ENCODE data around the gene TCHHL1. TPM values are rescaled to one million over a fixed set of nuclear protein-coding genes. Genes with fewer than 3 reads are reported as not detected.
"Not testable (repeated sequence)": the region's sequence is repeated elsewhere in the genome, so short reads cannot be mapped to it uniquely, and the experiment has no call there.

The TCHHL1 gene
- total RNA-seq, 2 experiments from 2014 or later: not detected

- H3K36me3 Mint-ChIP-seq (ENCODE audit: low read depth); H3K9me3 Mint-ChIP-seq; H3K4me3 Mint-ChIP-seq; intact Hi-C loops (cut with micrococcal nuclease); CTCF ChIA-PET; DNase-seq; H3K27ac Mint-ChIP-seq; H3K4me1 Mint-ChIP-seq (ENCODE audit: low read depth): not testable (repeated sequence)
- H3K27me3 Mint-ChIP-seq (ENCODE audit: low read depth): peaks cover 10% of the 10 kb centered on the region
Observed at GRCh38 chr1:152080494-152080893, 8.4 kb downstream of the TCHHL1 start.

- intact Hi-C loops (cut with micrococcal nuclease): no loop called here
- Mint-ChIP-seq H3K4me1 (ENCODE audit: low read depth) (no peaks in the 10 kb centered on the region), H3K9me3 (no peaks in the 10 kb centered on the region), H3K27ac (no peak overlapping the region), H3K4me3 (no peak overlapping the region), H3K36me3 (ENCODE audit: low read depth) (no peaks in the 10 kb centered on the region), H3K27me3 (ENCODE audit: low read depth) (peaks cover 10% of the 10 kb centered on the region)
- CTCF ChIA-PET: no interaction called here
- DNase-seq: no peak
Observed at GRCh38 chr1:152078831-152079441, 9.9 kb downstream of the TCHHL1 start.

- Mint-ChIP-seq H3K36me3 (ENCODE audit: low read depth) (no peaks in the 10 kb centered on the region), H3K4me3 (no peak overlapping the region), H3K27ac (no peak overlapping the region), H3K27me3 (ENCODE audit: low read depth) (peaks cover 15% of the 10 kb centered on the region), H3K4me1 (ENCODE audit: low read depth) (no peaks in the 10 kb centered on the region), H3K9me3 (no peaks in the 10 kb centered on the region)
- CTCF ChIA-PET: interaction anchor here (0.9 kb wide), 1 partner anchor 19 kb away, joined by 4 read pairs; no protein-coding TSS in a partner anchor
- intact Hi-C loops (cut with micrococcal nuclease): no loop called here
- no peak for DNase-seq
Observed at GRCh38 chr1:152072311-152072710, 16.6 kb downstream of the TCHHL1 start.

- CTCF ChIA-PET: no interaction called here
Observed at GRCh38 chr1:152071123-152071522, 17.7 kb downstream of the TCHHL1 start.

GRCh38 chr1:152067929-152068328 lies 20.9 kb downstream of the TCHHL1 start:
- H3K27me3 Mint-ChIP-seq (ENCODE audit: low read depth): peaks cover 17% of the 10 kb centered on the region
- no peaks in the 10 kb centered on the region for H3K36me3 Mint-ChIP-seq (ENCODE audit: low read depth)
- CTCF ChIA-PET: interaction anchor here (1.2 kb wide), 1 partner anchor 15 kb away, joined by 7 read pairs; no protein-coding TSS in a partner anchor
- DNase-seq: no peak
- intact Hi-C loops (cut with micrococcal nuclease): no loop called here
- H3K9me3 Mint-ChIP-seq: no peaks in the 10 kb centered on the region
- no peak overlapping the region for H3K4me3 Mint-ChIP-seq
- no peaks in the 10 kb centered on the region for H3K4me1 Mint-ChIP-seq (ENCODE audit: low read depth)
- no peak overlapping the region for H3K27ac Mint-ChIP-seq

More at GRCh38 chr1:152071123-152071522, 17.7 kb downstream of the TCHHL1 start:
- no peak for DNase-seq
- Mint-ChIP-seq H3K4me3 (no peak overlapping the region), H3K27me3 (ENCODE audit: low read depth) (peaks cover 13% of the 10 kb centered on the region), H3K4me1 (ENCODE audit: low read depth) (no peaks in the 10 kb centered on the region), H3K9me3 (no peaks in the 10 kb centered on the region), H3K36me3 (ENCODE audit: low read depth) (no peaks in the 10 kb centered on the region), H3K27ac (no peak overlapping the region)
- intact Hi-C loops (cut with micrococcal nuclease): no loop called here

GRCh38 chr1:152067150-152067549 lies 21.7 kb downstream of the TCHHL1 start:
- intact Hi-C loops (cut with micrococcal nuclease): no loop called here
- no peaks in the 10 kb centered on the region for H3K4me1 Mint-ChIP-seq (ENCODE audit: low read depth)
- H3K27ac Mint-ChIP-seq: no peak overlapping the region
- H3K36me3 Mint-ChIP-seq (ENCODE audit: low read depth): no peaks in the 10 kb centered on the region
- DNase-seq: no peak
- no peak overlapping the region for H3K4me3 Mint-ChIP-seq
- CTCF ChIA-PET: interaction anchor here (2.8 kb wide), 1 partner anchor 14 kb away, joined by 7 read pairs; no protein-coding TSS in a partner anchor
- H3K27me3 Mint-ChIP-seq (ENCODE audit: low read depth): peaks cover 16% of the 10 kb centered on the region
- no peaks in the 10 kb centered on the region for H3K9me3 Mint-ChIP-seq

GRCh38 chr1:152061952-152062351 lies 26.9 kb downstream of the TCHHL1 start:
- H3K27me3 Mint-ChIP-seq (ENCODE audit: low read depth): peaks cover 11% of the 10 kb centered on the region
- CTCF ChIA-PET: interaction anchor here (2.4 to 15.5 kb wide), 2 partner anchors 9 to 122 kb away, joined by 12 to 266 read pairs; no protein-coding TSS in a partner anchor
- H3K4me1 Mint-ChIP-seq (ENCODE audit: low read depth): no peaks in the 10 kb centered on the region
- no peaks in the 10 kb centered on the region for H3K36me3 Mint-ChIP-seq (ENCODE audit: low read depth)
- H3K4me3 Mint-ChIP-seq: no peak overlapping the region
- DNase-seq: no peak
- H3K27ac Mint-ChIP-seq: no peak overlapping the region
- no peaks in the 10 kb centered on the region for H3K9me3 Mint-ChIP-seq
- intact Hi-C loops (cut with micrococcal nuclease): no loop called here

GRCh38 chr1:152053375-152053774 lies 35.5 kb downstream of the TCHHL1 start:
- Mint-ChIP-seq H3K36me3 (ENCODE audit: low read depth) (no peaks in the 10 kb centered on the region), H3K27me3 (ENCODE audit: low read depth) (peaks cover 10% of the 10 kb centered on the region), H3K4me3 (no peak overlapping the region), H3K4me1 (ENCODE audit: low read depth) (peaks cover 4% of the 10 kb centered on the region), H3K9me3 (no peaks in the 10 kb centered on the region), H3K27ac (no peak overlapping the region)
- CTCF ChIA-PET: interaction anchor here (0.7 to 15.5 kb wide), 26 partner anchors 8 to 405 kb away, joined by 3 to 266 read pairs (median 5); partner anchors contain the start of gene S100A11
- intact Hi-C loops (cut with micrococcal nuclease): loop anchor here (2.0 to 5.0 kb wide), 2 partner anchors 293 to 389 kb away; no protein-coding TSS in a partner anchor
- no peak for DNase-seq

GRCh38 chr1:152052606-152053005 lies 36.3 kb downstream of the TCHHL1 start:
- Mint-ChIP-seq H3K4me3 (no peak overlapping the region), H3K9me3 (no peaks in the 10 kb centered on the region), H3K4me1 (ENCODE audit: low read depth) (peaks cover 12% of the 10 kb centered on the region), H3K27ac (no peak overlapping the region), H3K27me3 (ENCODE audit: low read depth) (peaks cover 6% of the 10 kb centered on the region), H3K36me3 (ENCODE audit: low read depth) (no peaks in the 10 kb centered on the region)
- DNase-seq: peak; percentile 93
- intact Hi-C loops (cut with micrococcal nuclease): loop anchor here (1.0 to 5.0 kb wide), 6 partner anchors 59 to 406 kb away; no protein-coding TSS in a partner anchor
- CTCF ChIA-PET: interaction anchor here (0.7 to 15.5 kb wide), 28 partner anchors 8 to 406 kb away, joined by 3 to 266 read pairs (median 6); partner anchors contain the start of gene S100A11

- Mint-ChIP-seq H3K9me3 (no peaks in the 10 kb centered on the region), H3K4me1 (ENCODE audit: low read depth) (peaks cover 18% of the 10 kb centered on the region), H3K36me3 (ENCODE audit: low read depth) (no peaks in the 10 kb centered on the region), H3K27ac (no peak overlapping the region), H3K4me3 (no peak overlapping the region), H3K27me3 (ENCODE audit: low read depth) (peaks cover 6% of the 10 kb centered on the region)
- CTCF ChIA-PET: interaction anchor here (0.8 to 15.5 kb wide), 7 partner anchors 17 to 408 kb away, joined by 3 to 266 read pairs (median 4); no protein-coding TSS in a partner anchor
- intact Hi-C loops (cut with micrococcal nuclease): loop anchor here (5.0 kb wide), 1 partner anchor 391 kb away; no protein-coding TSS in a partner anchor
- no peak for DNase-seq
Observed at GRCh38 chr1:152050886-152051675, 37.8 kb downstream of the TCHHL1 start.

GRCh38 chr1:152049291-152050083 lies 39.4 kb downstream of the TCHHL1 start:
- Mint-ChIP-seq H3K36me3 (ENCODE audit: low read depth) (no peaks in the 10 kb centered on the region), H3K4me3 (no peak overlapping the region), H3K27me3 (ENCODE audit: low read depth) (peaks cover 6% of the 10 kb centered on the region), H3K4me1 (ENCODE audit: low read depth) (peaks cover 19% of the 10 kb centered on the region), H3K9me3 (no peaks in the 10 kb centered on the region), H3K27ac (no peak overlapping the region)
- intact Hi-C loops (cut with micrococcal nuclease): loop anchor here (5.0 kb wide), 2 partner anchors 393 to 852 kb away; partner anchors contain the start of gene PIP5K1A
- CTCF ChIA-PET: interaction anchor here (0.6 to 15.5 kb wide), 6 partner anchors 20 to 409 kb away, joined by 3 to 266 read pairs (median 4); no protein-coding TSS in a partner anchor
- no peak for DNase-seq

All from activated naive CD4-positive, alpha-beta T cell treated with anti-CD3 and anti-CD28 coated beads for 36 hours (primary cell).